Measurements from ENCODE around the gene AR.

Gene AR

GRCh38 chrX:67725471-67725870 is 181.7 kb downstream of the AR start:
- no peak for DNase-seq (ENCODE audit: low read depth)

GRCh38 chrX:67726018-67726417 is 182.2 kb downstream of the AR start:
- DNase-seq (ENCODE audit: low read depth), result no peak

GRCh38 chrX:67727576-67727975 is 183.8 kb downstream of the AR start:
- no peak for DNase-seq (ENCODE audit: low read depth)

GRCh38 chrX:67730296-67730695 is 186.5 kb downstream of the AR start:
- DNase-seq (ENCODE audit: low read depth), result no peak

- no peak for DNase-seq (ENCODE audit: low read depth)
Observed at GRCh38 chrX:67731061-67731460, 187.2 kb downstream of the AR start.

GRCh38 chrX:67732864-67733263 is 189.0 kb downstream of the AR start:
- DNase-seq (ENCODE audit: low read depth), result no peak

- no peak for DNase-seq (ENCODE audit: low read depth)
Observed at GRCh38 chrX:67734111-67734753, 190.4 kb downstream of the AR start.

- no peak for DNase-seq (ENCODE audit: low read depth)
Observed at GRCh38 chrX:67749536-67749935, 205.7 kb downstream of the AR start.

GRCh38 chrX:67750694-67751093 is 206.9 kb downstream of the AR start:
- no peak for DNase-seq (ENCODE audit: low read depth)

- no peak for DNase-seq (ENCODE audit: low read depth)
Observed at GRCh38 chrX:67759018-67759417, 215.2 kb downstream of the AR start.

- DNase-seq (ENCODE audit: low read depth), result no peak
Observed at GRCh38 chrX:67777148-67777547, 233.3 kb downstream of the AR start.

GRCh38 chrX:67779099-67779498 is 235.3 kb downstream of the AR start:
- DNase-seq (ENCODE audit: low read depth), result no peak
